Stimulated activated naive CD8-positive, alpha-beta T cell treated with anti-CD3 and anti-CD28 coated beads, Interleukin-15, Interleukin-2, amounts not matched to agents 100 ng/mL and 50 ng/mL, for 24 hours (primary cell): Measurements from ENCODE around the gene HMGB1.

ENCODE experiments used
- H3K27ac Mint-ChIP-seq: one replicate; pipeline ENCODE4 v1.8.0; 2021; ENCODE audit warnings: mild to moderate bottlenecking, mixed read lengths
- H3K27me3 Mint-ChIP-seq: one replicate; pipeline ENCODE4 v1.8.0; 2021; ENCODE audit warnings: mixed read lengths
- H3K36me3 Mint-ChIP-seq: one replicate; pipeline ENCODE4 v1.8.0; 2021; ENCODE audit warnings: low read depth, mixed read lengths
- H3K4me1 Mint-ChIP-seq: one replicate; pipeline ENCODE4 v1.8.0; 2021; ENCODE audit warnings: low read depth, mixed read lengths
- H3K4me3 Mint-ChIP-seq: one replicate; pipeline ENCODE4 v1.8.0; 2021; ENCODE audit warnings: mild to moderate bottlenecking, mixed read lengths
- H3K9me3 Mint-ChIP-seq: one replicate; pipeline ENCODE4 v1.8.0; 2021; ENCODE audit warnings: mixed read lengths

Gene HMGB1

DNA sequence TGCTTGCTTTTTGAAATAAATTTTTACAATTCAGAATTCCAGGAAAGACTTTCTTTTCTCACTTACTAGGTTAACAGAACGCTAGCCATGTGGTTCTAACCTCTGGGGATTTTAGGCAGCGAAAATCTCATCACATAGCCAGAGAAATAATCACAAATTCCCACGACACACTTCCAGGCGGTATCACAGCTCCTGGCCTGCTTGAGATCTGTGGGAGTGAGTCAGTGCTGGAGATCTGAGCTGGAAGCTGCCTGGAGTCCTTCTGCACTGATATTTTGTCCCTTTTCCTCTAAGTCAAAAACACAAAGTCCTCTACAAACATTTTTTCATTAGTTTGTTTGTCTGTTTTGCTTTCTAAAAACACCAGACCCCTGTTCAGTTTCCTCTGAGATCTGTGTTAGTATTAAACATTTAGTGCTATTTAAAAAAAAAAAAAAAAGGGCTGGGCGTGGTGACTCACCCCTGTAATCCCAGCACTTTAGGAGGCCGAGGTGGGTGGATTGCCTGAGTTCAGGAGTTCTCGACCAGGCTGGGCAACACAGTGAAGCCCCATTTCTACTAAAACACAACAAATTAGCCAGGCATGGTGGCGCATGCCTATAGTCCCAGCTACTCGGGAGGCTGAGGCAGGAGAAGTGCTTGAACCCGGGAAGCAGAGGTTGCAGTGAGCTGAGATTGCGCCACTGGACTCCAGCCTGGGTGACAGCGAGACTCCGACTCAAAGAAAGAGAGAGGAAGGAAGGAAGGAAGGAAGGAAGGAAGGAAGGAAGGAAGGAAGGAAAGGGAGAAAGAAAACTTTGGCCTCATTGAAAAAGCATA lies 55.6 kb downstream of the HMGB1 start:
- Mint-ChIP-seq H3K4me1 (peaks cover 35% of the 10 kb centered on the region), H3K4me3 (no peak overlapping the region), H3K27ac (no peak overlapping the region), H3K9me3 (no peaks in the 10 kb centered on the region), H3K27me3 (no peaks in the 10 kb centered on the region), H3K36me3 (no peaks in the 10 kb centered on the region)

DNA sequence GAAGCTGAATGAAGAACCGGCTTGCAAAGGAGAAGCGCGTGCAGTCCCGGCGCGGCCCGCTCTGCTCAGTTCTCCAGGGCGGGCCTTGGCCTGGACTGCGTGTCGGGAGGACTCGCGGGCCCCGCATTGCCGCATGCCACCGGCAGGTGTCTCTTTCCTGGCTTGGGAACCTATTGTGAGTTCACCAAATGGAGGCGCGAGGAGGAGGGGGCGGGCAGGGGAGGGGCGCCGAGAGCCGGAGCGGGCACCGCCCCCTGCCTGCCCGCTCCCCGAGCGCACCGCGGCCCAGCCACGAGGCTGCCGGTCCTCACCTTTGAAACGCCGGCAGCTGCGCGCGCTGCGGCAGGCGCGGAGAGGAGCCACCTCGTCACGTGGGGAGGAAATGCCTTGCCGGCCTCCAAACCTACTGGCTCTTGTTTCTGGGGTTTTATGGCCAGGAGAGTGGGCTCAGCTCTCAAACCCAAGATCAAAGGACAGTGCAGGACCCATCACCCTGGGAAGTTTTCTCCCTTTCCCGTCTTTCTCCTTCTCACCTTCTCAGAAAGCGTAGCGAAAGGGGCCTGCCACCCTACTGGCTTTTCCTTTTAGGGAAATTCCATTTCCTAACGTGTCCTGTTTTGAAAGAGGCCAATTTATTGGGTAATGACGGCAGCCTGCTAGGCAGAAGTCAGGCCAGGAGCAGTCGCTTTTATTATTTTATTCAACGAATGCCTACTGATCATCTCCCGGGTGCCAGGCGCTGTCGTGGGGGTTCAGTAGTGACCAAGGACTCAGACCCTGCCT lies 57.2 kb downstream of the HMGB1 start:
- peak overlapping the region; percentile 58 for H3K4me3 Mint-ChIP-seq
- peaks cover 34% of the 10 kb centered on the region for H3K4me1 Mint-ChIP-seq
- no peaks in the 10 kb centered on the region for H3K27me3 Mint-ChIP-seq
- H3K36me3 Mint-ChIP-seq: no peaks in the 10 kb centered on the region
- no peaks in the 10 kb centered on the region for H3K9me3 Mint-ChIP-seq
- H3K27ac Mint-ChIP-seq: peak overlapping the region; percentile 76

DNA sequence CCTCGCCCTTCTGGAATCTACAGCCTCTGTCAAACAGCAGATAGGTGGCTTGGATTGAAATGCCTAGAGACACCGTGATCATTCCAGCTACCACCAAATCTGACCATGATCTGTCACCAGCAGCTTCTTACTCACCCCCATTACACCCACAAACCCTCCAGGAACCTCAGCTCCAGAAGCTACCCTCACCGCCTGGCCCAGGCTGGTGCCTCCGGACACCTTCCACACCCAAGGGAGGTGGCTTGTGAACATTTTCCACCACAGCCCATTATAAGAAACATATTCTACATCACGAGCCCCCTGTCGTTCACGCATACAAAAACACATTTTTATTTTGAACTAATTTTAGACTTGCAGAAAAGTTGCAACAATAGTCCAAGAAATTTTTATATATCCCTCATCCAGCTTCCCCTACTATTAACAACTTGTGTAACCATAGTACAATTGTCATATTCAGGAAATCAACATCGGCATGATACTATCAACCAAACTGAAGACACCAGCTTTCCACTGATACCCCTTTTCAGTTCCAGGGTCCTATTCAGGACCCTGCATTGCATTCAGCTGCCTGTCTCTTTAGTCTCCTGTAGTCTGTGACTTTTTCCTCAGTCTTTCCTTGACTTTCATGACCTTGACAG lies 58.8 kb downstream of the HMGB1 start:
- no peak overlapping the region for H3K27ac Mint-ChIP-seq
- no peak overlapping the region for H3K4me3 Mint-ChIP-seq
- H3K27me3 Mint-ChIP-seq: no peaks in the 10 kb centered on the region

More for the DNA sequence above, 58.8 kb downstream of the HMGB1 start:
- Mint-ChIP-seq H3K36me3 (no peaks in the 10 kb centered on the region), H3K9me3 (no peaks in the 10 kb centered on the region), H3K4me1 (peaks cover 28% of the 10 kb centered on the region)
